GM18508 (cell line): Measurements from ENCODE around the gene AKAP13.

Experiments used
- ATAC-seq: cut with Tn5 transposase; IDR thresholded peaks from one replicate; pipeline ENCODE4 v1.9.1; 2021; ENCODE audit warnings: moderate number of reproducible peaks; ENCODE audit not compliant: insufficient read depth, unreplicated experiment

Gene AKAP13

DNA sequence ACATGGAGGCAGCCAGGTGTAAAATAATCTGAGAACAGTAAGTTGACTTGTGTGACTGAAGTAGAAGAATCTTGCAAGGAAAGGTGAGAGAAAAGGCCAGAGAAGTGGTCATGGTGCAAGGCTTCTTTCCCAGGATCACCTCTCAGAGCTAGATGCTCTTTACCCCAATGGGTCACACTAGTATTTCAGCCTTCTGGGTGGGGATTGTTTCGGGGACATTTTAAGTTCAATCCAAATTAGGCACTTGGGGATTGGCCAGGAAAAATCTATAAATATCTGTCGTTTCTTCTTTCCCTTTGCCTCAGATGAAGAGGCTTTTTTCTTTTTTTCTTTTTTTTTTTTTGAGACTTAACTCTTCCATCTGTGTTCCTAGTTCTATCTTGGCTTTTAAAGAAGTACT is 226.3 kb downstream of the AKAP13 start:
- ATAC-seq: no peak

DNA sequence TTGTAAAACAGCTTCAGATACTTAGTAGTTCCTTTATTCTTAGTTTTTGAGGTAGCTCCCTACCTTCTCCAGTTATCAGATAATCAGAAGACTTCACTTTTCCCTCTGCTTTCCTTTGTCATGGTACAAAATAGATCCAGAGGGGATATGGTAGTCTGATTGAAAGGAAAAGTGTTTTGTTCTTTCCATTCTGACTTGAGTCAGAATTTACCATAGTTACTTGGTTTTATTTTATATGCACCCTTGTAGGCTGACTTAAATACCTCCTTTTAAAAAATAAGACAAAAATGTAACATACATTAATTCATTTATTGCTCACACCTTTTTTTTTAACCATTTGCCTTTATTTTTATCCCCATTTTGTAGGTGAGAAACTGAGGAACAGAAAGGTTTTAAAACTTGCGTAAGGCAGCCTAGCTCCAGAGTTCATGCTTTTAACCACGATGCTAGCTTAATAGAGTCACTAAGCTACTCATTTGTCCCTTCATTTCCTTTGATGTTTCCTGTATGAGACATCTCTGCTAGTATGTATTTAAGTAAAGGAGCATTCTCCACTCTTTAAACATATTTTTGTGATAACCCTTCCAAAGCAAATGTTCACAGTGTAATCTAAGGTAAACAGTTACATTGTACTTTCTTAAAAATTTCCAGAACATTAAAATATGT is 226.9 kb downstream of the AKAP13 start:
- ATAC-seq: no peak

DNA sequence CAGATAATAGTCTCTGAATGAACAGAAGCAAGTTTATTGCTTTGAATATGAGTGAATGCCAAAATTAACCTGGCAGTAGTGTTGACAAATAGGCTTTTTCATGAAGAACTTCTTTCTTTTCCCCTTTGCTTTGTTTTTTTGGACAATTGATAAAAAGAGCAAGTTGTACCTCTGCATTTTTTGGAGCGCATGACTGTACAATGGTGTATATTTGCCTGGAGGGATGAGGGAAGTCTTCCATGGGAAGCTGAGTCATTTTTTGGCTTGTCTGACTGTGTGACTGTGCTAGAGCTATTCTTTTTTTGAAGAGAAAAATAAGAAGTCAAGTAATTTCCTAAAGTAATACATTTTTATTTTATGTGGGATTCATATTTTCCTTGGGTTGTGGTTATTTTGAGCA is 227.4 kb downstream of the AKAP13 start:
- ATAC-seq: no peak

DNA sequence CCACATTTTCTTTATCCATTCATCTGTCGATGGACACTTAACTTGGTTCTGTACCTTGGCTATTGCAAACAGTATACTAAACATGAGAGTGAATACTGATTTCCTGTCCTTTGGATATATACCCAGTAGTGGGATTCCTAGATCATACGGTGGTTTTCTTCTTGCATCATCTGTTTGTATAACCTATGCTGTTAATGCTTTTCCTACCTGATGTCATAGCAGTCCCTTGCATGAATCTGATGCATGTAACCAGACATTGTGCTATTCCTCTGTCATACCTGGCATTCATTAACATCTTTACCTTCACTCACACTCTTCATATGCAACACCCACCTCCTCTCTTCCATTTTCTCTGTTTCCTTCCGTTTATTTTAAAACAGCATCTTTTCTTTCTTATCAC is 229.1 kb downstream of the AKAP13 start:
- no peak for ATAC-seq

DNA sequence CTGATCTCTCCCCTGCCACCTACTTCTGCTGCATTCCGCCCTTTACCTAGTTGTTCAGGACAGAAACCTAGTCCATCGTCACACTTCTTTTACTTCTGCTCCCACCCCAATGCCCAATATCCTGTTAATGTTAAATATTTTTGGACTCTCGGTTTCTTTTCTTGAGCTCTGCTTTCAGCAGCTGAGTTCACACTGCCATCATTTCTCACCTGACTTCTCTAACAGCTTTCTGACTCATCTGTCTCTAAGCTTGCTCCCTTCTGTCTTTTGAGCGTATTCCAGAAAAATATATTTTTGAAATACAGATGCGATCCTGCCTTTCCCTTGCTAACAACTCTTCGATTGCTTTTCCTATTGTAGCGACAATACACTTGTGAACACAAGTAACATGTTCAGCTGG is 231.0 kb downstream of the AKAP13 start:
- no peak for ATAC-seq

DNA sequence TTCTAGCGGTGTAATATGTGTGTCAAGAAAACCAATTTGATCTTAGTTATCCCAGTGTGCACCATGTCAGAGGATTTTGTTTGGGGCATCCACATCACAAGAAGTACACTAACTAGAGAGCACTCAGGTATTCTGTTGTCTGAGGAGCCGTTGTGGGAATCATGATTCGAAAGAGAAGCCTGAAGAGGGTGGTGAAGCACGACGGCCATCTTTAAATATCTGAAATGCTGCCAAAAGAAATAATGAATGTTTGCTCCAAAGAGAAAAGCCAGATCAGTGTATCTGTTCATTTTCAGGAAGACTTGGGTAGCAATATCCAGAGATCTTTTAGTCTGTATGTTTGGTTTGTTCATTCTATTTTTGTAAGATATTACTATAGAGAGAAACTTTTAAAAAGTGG is 233.7 kb downstream of the AKAP13 start:
- no peak for ATAC-seq

DNA sequence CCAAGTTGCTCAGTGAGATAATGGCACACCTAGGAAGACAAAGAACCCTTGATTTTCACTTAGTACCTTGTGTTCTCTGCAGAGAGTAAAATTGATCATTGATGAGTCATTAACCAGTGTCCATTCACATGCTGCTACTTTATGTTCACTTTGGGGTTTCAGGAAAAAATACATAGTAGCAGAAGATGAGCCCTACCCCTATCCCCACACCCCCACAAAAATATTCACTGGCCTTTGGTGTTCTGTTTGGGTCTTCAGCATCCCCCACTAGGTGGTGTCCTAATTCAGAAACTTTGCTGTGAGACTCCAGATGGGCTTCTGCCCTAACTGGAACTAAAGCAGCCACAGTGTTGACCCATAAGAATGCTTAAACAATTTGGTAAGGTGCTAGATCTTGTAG is 235.5 kb downstream of the AKAP13 start:
- ATAC-seq: no peak

DNA sequence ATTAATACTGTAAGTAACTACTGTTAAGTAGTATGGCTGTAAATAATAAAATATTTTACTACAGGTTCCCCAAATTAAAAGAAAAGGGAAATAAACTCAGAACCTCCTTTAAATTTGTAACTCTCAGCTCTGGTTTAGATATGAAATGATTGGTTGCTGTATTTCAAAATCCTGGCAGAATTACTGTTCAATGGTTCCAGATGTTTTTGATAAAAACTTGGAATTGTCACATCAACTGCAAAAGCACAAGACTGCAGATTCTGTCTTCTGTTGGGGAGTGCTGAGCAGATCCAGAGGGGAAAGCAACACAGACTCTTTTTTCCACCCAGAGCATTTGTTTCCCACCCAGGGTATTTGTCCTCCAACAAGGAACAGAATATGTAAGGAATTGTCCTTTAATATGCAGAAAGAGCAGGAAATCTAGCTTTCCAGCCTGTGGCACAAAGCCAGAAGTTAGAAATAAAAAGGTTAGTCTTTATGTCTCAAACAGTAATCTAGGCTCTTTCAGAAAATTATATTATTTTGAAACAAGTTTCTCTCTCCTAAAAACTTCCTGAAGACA is 236.2 kb downstream of the AKAP13 start:
- no peak for ATAC-seq

DNA sequence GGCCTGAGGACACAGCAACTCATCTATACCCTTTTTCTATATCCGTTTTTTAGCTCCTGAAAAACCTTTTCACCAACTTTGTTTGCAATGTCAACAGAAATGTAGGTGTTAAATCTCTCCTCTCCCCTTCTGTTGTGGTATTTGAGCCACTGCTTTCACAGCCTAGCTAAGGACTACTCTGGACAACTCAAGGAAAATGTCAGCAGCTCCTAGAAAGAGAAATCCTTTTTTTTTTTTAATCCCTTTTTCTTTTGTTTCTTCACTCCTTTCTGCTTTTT is 237.8 kb downstream of the AKAP13 start:
- ATAC-seq: no peak

DNA sequence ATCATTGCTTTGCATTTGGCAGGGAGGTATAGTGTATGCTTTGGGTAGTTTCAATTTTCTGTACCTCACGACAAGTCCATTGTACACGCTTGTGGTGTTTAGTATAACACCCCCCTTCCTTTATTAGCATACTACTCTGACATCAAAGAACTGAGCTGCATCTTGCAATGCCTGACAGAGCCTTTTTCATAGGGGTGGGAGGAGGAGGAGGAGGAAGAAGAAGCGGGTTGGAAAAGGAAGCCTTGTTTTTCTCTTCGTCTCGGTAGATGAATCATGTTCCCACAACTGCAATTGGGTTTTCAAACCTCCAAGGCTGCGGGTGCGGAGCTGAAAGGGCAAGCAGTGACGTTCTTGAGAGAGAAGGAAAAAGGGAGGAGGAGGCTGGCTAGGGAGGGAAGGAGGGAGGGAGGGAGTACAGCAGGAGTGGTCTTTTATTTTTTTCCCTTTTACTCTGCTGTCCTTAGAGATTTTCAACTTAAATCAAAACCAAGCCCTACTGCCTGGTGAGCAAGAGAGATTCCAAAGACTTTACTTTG is 238.6 kb downstream of the AKAP13 start:
- ATAC-seq: no peak

DNA sequence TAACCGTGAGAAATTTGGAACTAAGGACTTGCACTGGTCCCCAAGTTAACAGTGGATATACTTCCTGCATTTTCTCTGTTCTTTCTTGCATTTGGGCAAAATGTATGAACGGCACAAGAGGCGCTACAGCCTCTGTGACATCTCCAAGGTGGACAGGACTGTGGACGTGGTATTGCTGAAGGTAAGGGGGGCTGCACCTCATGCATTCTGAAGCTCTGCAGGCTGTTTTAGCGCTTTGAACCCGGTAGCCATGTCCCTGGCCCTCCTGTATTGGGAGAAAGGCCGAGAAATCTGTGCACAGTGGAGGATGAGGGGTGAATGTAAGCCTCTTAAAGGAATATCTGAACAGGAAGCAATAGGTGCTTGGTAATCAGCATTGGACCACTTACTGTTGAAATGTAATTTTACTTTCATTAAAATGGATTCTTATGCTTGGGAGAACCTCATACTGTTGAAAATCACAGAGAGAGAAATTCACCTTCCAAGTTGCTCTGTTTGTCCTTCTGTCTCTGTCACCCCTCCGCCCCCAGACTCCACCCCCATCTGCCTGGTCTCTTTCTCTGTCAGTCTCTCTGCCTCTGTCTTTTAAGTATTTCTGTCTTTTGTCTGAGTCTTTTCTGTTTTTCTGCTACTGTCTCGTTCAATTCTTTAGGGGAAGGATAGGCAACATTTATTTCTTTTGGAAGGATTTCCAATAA is 239.7 kb downstream of the AKAP13 start:
- no peak for ATAC-seq

DNA sequence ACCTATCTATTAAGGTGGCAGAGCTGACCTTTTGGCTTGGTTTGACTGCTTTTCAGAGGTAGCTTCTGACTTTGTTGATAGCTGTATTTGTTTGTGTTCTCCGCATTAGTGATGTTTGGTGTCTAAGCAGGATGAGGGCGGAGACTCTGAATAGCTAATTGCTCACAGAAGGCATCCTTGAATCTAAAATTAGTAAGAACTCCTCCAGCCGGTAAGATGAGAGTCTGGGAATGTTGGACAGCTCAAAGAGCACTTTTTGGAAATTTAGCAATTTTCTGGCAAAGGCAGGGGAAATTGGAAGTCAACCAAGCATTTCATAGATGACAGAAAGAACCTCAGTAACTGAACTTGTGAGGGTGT is 240.3 kb downstream of the AKAP13 start:
- ATAC-seq: no peak

DNA sequence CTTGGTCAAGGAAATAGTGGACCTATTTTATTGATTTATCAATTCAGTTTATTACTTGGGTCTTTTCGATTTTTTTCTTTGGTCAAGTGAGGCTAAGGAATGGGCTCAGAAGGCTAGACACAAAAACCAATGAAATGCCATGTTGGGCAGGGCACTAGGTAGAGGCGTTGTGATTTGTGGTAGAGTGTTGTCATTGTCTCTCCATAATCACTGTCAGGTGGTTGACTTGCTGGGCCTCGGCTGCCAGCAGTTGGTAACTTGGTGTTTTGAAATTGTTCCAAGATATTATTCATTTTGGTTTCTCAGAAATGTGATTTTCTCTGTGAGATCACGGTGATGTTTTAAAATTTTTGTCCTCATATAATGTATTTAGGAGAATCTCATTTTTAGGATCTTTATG is 240.7 kb downstream of the AKAP13 start:
- ATAC-seq: no peak

DNA sequence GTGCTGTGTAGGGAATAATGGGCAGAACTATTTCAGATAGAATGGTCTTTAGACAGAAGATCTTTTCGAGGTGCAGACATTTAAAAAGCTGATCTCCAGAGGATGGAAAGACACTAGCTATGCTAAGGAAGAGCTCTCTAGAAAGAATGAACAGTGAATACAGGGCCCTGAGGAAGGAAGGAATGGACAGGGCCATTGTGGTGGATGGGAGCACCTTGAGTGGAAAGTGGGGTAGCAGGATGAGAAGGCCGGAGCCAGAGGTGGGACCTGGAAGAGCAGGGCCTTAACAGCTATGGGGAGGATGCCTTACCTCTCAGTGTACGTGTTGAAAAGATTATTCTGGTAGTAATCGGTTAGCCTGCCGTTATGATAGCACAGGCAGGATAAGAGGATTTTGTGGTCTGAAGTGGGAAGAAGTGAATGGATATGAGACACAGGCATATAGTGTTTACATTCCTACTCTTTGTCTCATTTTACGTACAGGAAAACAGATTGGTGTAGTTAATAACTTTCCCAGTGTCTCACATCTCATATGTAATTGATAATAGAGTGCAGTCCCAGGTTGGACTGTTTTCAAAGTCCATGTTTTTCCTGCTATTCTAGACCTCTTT is 241.9 kb downstream of the AKAP13 start:
- ATAC-seq: no peak

DNA sequence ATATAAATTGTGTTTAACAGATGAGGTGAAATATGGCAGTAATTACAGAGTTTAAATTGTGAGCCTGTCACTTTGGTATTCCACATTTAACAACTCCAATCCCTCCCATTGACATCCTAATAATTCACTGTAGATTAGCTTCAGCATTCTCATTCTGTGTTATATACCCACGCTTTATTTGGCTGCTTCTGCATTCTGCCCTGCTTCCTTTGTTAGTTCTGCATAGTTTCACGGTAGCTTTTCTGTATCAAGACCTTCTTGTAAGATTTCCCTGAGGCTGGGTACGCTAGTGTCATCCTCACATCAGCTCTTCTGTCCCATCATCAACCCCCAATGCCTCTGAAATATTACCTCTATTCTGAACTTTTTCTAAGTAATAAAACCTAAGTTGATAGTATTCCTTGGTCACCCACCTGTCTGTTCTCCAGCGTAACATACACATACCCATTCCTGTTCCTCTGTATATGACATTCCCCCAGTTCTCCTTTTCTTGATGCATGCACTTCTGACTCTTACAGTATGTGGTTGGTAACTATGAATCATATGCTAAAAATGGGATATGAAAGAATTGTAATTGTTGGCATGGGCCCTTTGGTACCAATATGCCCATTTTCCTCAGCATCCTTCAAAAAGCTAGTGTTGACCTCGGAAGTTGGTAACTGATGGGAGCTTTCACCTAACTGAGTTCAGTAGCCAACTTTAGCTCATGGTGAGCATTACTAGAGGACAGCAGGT is 243.1 kb downstream of the AKAP13 start:
- no peak for ATAC-seq

DNA sequence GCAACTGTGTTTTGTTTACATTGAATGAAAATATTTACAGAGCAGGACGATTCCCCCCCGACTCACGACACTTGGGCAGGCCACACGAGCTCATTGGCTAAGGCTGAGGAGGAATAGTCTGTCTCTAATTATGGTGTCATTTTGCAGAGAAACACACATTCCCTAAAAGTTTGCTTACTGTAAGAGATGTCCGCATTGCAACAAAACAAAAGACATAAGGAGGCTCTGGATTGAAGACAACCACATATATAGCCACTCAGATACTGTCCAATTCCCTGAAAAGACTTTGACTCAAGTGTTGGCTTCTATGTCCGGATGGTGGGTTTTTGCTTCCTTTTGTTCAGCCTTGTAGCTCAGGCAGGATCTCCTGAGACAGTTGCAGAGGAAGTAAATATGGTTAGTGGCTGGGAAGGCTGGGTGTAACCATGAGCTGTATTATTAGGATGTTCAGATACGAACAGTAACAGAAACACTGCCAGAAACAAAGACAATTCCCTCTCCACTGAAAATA is 243.9 kb downstream of the AKAP13 start:
- ATAC-seq: no peak

DNA sequence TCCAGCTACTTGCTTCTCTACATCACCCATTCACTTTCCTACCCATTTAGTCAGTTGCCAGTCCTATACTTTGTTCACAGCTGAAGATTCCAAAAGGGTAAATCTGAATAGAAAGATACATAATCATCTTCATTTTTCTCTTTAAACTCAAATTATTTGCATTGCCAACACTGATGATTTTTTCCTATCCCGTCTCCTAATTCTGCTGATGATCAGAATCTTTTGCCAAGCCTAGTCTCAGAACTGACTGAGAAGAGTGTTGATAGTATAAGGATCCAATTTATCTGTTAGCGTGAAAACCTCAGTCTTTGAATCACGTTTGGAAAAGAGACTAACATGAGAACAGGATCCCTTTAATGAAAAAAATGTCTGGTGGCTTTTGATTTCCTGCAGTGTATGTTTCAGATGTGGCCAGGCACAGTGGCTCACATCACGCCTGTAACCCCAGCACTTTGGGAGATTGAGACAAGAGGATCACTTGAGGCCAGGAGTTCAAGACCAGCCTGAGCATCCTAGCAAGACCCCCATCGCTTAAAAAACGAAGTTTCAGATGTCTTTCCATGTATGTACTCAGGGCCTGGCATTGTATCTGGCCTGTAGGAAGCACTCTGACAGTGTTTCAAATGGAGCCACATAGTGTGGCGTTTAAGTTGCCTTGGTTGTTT is 244.9 kb downstream of the AKAP13 start:
- no peak for ATAC-seq

DNA sequence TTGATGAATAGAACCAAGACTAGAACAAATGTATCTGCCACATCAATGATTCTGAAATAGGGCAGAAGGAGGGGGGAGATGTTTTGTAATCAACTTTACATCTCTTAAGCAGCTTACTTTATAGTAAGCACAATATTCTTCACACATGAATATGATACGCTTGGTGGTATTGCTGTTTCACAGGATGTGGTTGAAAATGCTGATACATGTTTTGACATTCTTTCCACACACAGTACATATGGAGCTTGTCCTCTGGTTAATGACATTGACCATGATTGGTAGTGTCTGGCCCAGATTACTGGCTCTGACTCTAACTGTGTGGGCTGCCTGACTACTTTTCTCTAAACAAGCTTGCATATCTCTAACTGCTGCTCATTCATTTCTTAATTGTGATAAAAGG is 245.5 kb downstream of the AKAP13 start:
- no peak for ATAC-seq

DNA sequence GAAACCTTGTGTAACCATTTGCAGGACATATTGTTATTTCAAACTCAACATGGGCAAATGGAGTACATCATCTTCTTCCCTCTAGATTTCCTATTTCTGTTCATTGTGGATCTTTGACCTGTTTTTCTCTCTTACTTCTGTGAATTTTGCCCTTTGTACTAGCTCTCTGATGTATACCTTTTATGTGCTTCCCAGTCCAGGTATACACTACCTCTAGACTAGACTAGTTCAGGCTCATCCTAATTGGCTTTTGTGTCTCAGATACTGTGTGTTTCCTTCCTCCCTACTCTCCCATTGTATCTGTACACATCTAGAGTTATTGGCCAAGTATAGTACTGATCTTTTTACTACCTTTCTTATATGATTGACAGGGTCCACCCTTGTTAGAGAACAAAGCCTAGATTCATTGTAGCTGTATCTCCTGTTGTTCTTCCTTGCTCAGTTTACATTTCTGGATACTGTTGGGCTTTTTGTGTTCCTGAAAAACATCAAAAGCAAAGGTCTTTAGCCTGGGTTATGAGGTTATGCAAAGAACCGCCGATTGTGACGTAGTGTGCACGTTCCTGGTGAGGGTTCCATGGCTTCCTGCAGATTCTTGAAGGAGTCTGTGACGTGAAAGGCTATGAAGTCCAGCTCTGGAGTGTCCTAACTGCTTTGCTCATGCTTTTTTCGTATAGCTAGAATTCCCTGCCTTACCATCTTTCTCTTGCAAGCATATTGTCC is 247.0 kb downstream of the AKAP13 start:
- no peak for ATAC-seq

DNA sequence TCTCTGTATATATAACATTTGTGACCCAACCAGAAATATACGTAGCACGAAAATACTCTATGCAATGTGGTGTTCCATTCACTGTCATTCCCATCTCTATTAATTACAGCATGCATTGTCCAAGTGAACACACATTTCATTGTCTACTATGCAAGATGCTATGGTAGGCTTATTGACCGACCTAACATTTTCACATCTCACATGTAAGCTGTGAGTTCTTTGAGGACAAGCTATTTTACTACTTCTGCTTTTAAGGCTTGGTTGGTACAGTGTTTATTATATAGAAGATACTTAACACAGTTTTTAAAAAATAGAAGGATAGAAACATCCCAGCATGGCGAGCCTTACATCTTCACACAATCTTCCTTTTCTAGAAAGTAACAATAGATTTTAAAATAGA is 249.9 kb downstream of the AKAP13 start:
- ATAC-seq: no peak
